ENCODE data around the gene YWHAH.
A peak's percentile ranks its signal among the peaks of the same experiment; 100 is the strongest.

YWHAH gene

GRCh38 chr22:31943978-31944699 is at the start of gene YWHAH:
Gene YWHAH, plus strand, starts transcription at chr22:31944535. Its CDS starts 199 bp downstream, at chr22:31944734.
- peak; percentile 91 for DNase-seq

DNA sequence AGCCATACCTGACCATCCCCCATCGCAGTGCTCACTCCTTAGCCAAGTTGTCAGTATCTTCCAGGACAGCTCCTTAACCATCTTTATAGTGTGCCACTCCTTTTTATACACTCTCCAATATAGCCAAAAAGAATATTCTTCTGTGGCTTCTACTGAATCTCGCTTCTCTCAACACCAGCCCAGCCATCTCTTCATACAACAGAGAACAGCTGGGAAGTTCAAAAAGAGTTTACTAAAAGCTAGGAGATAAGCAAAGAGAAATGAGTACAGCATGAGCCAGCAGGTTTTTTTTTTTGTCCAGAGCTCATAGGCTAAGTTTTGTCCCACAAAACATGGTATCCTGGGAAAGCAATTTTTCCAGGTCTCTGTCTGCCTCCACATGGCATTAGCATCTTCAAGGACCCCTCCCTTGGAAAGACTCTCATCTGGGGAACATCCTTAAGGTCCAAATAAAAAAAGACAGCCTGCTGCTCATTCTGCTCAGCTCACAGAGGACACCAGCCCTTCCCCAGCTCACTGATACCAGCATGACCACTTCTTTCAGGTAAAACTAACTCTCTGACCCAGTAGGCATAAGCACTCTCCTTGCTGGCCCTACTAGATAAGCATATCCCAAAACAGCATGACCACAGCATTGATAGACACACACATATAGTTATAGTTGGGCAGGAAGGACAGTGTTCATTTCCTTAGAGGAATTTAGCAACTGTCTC is 48.8 kb upstream of the YWHAH start:
- DNase-seq = no peak

DNA sequence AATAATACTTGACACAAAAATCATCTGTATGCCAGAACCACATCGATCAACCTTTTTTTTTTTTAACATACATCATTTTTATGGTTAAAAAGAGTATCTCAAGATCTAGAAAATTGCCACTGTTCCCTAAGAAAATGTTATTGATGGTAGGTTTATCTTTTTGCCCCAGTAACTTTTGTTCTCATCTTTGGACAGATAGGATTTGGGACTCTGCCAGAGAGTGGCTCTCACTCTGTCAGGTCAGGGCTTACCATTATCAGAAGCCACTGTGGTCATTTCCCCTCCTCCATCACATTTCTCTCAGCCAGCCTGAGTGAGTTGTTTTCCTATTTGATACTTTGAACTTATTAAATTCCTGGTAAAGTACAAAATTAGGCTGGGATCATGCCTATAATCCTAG is 47.9 kb upstream of the YWHAH start:
- DNase-seq = no peak

DNA sequence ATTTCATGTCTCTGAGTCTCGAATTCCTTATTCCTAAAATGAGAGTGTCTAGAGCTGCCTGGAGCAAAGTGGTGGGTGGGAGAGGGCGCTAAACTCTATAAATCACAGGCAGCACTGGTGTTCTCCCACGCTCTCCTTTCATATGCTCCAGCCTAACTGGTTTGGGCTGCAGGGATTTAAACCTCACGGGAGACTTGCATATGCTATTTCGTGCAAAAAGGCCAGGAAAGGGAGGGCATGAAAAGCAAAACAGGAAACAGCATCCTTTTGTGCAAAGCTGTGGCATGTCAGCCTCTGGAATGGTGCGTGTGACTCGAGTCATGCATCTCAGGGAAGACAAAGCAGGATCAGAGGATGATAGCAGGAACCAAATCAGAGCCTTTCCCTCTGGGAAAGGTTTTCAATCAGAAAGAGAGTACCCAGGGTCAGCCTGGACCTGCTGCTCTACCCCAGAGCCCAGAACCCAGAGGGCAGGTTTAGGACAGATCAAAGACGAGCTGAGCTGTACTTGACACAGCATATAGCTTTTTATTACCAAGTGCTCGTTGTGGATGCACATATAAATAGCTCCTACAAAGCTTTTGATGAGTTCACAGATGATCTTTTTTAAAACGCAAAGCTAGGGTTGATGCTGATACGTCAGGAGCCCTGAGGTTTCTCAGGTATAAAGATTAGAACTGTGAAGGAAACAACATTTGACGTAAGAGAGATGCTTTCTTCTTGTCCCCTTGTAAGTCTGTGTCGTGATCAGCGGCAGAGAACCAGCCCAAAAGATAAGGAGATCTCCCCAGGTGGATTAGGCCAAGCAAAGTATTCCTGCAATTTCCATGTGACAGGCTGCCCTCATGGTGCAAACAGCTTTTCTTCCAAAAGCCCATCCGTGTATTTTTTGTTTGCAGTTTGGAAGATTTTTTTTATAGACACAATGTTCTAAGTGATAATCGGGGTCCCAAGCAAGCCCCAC is 46.2 kb upstream of the YWHAH start:
- no peak for DNase-seq

- no peak for DNase-seq
Measured at GRCh38 chr22:31898926-31899325, 45.4 kb upstream of the YWHAH start.

DNA sequence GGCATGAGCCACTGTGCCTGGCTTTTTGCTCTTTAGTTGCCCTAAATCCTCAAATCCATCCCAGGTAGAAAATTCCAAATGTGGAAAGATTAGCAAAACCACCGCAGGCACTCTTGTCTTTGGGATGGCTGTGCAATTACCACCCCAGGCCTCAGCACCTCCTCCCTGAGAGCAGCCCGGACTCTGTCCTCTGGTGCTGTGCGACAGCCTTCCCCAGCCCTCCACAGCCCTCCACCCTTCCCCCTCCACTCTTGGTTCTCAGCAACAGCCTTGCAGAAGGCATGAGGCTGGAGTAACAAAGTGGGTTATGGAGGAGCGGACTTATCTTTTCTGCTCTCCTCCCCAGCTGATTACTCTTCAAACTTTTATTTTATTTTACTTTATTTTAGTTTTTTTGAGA is 44.7 kb upstream of the YWHAH start:
- no peak for DNase-seq

DNA sequence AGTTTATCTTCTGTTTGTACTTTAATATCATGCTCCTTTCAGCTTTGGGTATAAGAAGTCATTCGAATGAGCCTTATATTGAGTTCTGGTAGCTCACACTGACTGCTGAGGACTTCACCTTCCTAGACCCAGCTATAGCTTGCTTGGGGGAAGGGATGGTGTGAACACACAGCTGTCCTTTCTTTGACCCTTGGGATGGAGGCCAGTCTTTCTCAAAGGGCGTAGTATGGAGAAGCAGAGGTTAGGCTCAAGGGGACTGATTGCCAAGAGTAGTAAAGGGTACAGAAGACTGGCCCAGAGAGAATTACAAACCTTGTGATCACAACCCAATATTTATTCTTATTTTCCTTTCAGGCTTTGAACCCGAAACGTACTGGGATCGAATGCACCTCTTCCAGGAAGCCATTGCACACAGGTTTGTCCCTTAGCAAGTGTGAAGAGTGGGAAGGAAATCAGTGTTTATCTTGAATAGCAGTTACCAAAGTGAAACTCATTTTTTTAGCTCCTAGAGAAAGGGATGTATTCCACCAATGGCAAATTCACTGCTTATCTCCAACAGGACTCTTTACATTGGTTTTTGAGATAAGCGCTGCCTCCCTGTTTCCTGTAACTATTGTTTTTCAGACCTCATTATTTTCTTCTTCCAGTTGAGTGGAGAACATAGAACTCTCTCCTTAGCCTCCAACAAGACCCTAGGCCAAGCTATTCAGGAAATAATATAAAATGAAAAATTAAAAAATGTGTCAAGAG is 42.8 kb upstream of the YWHAH start:
- no peak for DNase-seq

- no peak for DNase-seq
Measured at GRCh38 chr22:31904651-31905050, 39.7 kb upstream of the YWHAH start.

DNA sequence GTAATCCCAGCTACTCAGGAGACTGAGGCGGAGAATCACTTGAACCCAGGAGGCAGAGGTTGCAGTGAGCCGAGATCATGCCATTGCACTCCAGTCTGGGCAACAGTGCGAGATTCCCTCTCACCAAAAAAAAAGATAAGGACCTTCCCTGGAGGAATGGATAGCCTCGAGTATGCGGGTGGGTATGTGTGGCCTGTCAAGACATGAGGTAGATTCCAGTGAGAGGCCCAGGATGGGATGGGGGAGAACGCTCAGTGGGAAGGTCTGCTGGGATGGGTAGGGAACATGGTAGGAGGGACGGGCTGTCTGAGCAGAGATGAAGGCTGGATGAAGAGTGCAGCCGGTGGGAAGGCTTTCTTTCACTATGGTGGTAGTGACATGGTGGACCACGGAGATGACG is 39.0 kb upstream of the YWHAH start:
- no peak for DNase-seq

DNA sequence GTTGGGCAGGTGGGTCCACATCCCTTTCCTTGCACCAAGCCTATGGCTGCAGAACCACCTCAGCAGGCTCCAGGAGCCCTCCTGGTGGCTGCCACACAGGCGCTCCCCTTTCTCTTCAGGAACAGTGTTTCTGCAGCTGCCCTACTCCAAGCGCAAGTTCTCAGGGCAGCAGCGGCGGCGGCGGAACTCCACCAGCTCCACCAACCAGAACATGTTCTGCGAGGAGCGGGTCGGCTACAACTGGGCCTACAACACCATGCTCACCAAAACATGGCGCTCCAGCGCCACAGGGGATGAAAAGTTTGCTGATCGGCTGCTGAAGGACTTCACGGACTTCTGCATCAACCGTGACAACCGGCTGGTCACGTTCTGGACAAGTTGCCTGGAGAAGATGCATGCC is 38.2 kb upstream of the YWHAH start:
- no peak for DNase-seq

DNA sequence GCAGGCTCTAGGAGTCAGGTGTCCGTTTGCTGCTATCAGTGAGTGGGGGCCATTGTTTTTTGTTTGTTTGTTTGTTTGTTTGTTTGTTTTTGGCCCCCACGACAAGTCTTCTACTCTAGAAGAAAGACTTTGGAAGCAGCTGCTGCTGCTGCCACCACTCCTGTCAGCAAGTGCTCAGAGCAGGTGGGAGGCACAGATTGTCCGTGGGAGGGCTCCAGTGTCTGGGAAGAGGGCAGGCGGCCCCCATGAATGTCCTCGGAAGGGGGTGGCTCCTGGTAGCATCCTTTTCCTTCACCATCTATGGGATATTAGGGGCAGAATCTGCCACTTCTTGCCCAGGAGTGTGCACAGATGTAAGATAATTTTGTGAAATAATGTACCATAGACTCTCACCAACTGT is 37.8 kb upstream of the YWHAH start:
- DNase-seq = no peak

GRCh38 chr22:31909977-31910376 is 34.4 kb upstream of the YWHAH start:
- no peak for DNase-seq

DNA sequence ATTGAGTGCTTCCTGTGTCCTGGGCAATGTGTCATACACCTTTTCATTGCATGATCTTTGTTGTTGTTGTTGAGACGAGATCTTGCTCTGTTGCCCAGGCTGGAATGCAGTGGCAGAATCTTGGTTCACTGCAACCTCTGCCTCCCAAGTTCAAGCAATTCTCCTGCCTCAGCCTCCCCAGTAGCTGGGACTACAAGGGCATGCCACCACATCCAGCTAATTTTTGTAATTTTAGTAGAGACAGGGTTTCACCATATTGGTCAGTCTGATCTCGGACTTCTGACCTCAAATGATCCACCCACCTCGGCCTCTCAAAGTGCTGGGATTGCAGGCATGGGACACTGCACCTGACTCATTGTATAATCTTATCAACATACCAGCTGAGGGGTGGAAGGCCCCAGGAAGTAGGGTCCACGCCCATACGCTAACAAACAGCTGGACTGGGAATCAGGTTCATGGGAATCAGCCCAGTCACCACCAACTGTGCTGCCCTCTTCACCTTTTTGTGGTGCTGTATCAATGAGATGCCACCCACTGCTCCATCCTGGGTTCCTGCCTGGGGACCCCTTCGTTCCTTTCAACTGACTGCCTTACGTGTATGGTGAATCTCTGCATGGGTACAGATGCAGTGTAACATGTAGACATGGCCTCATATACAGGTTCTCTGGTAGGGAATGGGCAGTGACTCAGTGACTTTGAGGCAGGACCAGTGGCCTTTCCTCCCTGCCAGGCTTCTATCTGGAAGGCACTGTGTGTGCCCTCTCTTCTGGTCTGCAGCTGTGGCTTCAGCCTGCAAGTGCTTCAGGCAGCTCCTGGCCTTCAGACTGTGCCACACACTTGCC is 32.5 kb upstream of the YWHAH start:
- no peak for DNase-seq

GRCh38 chr22:31912407-31912743 is 32.0 kb upstream of the YWHAH start:
- no peak for DNase-seq

DNA sequence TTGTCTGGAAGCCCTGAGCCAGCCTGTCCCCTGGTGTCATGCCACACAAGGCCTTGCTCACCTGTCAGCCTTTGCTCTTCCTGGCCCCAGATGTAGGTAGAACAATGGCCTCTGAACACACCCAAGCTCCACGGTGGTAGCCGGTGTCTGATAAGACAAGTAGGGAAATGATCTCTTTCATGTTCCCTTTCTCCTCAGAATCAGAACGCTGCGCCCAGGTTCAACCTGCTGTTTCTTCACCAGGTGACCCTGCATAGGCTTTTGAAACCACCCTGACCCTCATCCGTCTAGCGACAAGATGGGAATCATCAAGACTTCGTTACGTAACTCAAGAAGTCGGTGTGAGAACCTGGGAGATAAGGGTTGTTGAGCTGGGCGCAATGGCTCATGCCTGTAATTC is 28.7 kb upstream of the YWHAH start:
- no peak for DNase-seq

- DNase-seq = no peak
Measured at GRCh38 chr22:31917227-31917921, 27.0 kb upstream of the YWHAH start.

DNA sequence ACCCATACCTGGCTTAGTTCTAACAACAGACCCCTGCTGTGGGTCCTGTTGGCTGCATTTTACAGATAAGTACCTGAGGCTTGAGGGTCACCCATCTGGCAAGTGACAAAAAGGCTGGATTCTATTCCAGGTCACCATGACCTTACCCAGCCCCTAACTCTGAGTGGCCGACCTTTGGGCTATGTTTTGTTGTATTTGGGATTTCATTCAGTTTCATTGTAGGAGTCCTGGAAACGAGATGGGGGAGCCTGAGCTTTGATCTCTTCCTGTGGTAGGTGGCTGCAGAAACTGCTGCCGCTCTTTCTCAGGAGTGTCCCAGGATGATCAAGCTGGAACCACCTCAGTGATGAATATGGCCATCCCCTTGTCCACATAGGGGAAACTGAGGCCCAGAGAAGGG is 24.6 kb upstream of the YWHAH start:
- DNase-seq = no peak

GRCh38 chr22:31920306-31920705 is 24.0 kb upstream of the YWHAH start:
- DNase-seq = no peak

- DNase-seq = no peak
Measured at GRCh38 chr22:31921106-31921505, 23.2 kb upstream of the YWHAH start.

DNA sequence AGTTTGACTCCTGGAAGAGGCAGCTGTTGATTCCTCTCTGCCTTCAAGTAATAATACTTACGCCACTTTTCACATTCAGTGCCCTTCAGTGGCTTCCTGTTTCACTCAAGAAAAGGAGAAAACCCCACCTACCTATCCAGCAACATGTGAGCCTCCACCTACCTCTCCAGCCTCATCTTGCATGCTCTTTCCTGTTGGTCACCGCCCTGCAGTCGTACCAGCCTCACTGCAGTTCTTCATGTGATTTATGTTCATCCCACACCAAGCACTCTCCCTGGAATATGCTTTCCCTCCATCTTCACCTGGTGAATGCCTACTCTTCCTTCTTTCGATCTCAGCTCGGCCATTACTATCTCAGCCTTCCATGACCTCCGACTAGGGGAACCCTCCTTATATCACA is 21.8 kb upstream of the YWHAH start:
- no peak for DNase-seq

GRCh38 chr22:31923136-31923535 is 21.2 kb upstream of the YWHAH start:
- DNase-seq = no peak

Data from NCI-H345 (cell line).